HG03159 (cell line): ENCODE results near the gene SPIRE2.
A peak's percentile ranks its signal among the peaks of the same experiment; 100 is the strongest.
"Not testable (repeated sequence)": the region's sequence is repeated elsewhere in the genome, so short reads cannot be mapped to it uniquely, and the experiment has no call there.

ENCODE experiments used
- ATAC-seq: cut with Tn5 transposase; IDR thresholded peaks from one replicate; pipeline ENCODE4 v1.9.1; 2021; ENCODE audit warnings: mild to moderate bottlenecking, moderate library complexity; ENCODE audit not compliant: unreplicated experiment

SPIRE2 gene

GRCh38 chr16:89912143-89912542 lies 83.9 kb downstream of the SPIRE2 start:
- no peak for ATAC-seq

DNA sequence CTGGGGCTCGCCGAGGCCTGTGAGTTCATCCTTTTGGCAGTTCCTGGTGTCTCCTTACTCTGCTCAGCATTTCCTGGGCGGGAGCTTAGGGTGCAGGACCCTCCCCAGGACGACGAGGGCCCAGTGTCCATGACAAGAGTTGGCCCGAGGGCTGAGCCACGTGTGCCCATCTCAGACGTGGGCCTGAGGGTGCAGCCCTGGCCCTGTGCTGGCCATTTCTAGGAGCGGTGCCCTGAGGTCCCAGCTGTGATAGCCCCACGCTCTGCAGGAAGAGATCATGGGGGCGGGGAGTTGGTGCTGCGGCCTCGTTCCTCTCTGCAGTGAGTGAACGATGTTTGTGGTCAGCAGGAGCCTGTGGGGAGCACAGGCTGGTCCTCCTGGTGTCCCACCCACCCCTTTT lies 84.4 kb downstream of the SPIRE2 start:
- no peak for ATAC-seq

- ATAC-seq = no peak
Observed at GRCh38 chr16:89913408-89914387, 85.4 kb downstream of the SPIRE2 start.

- not testable (repeated sequence) for ATAC-seq
Observed at GRCh38 chr16:89914642-89915285, 86.5 kb downstream of the SPIRE2 start.

GRCh38 chr16:89915303-89916232 lies 87.3 kb downstream of the SPIRE2 start:
- no peak for ATAC-seq

- peak; percentile 60 for ATAC-seq
Observed at GRCh38 chr16:89917773-89918452, 89.6 kb downstream of the SPIRE2 start.

GRCh38 chr16:89918453-89919347 lies 90.4 kb downstream of the SPIRE2 start, which contains the start of gene MC1R:
Gene MC1R (plus strand): TSS chr16:89918862. CDS start chr16:89919259, 397 bp downstream.
- ATAC-seq = no peak

DNA sequence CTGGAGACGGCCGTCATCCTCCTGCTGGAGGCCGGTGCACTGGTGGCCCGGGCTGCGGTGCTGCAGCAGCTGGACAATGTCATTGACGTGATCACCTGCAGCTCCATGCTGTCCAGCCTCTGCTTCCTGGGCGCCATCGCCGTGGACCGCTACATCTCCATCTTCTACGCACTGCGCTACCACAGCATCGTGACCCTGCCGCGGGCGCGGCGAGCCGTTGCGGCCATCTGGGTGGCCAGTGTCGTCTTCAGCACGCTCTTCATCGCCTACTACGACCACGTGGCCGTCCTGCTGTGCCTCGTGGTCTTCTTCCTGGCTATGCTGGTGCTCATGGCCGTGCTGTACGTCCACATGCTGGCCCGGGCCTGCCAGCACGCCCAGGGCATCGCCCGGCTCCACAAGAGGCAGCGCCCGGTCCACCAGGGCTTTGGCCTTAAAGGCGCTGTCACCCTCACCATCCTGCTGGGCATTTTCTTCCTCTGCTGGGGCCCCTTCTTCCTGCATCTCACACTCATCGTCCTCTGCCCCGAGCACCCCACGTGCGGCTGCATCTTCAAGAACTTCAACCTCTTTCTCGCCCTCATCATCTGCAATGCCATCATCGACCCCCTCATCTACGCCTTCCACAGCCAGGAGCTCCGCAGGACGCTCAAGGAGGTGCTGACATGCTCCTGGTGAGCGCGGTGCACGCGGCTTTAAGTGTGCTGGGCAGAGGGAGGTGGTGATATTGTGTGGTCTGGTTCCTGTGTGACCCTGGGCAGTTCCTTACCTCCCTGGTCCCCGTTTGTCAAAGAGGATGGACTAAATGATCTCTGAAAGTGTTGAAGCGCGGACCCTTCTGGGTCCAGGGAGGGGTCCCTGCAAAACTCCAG lies 91.5 kb downstream of the SPIRE2 start:
- no peak for ATAC-seq

DNA sequence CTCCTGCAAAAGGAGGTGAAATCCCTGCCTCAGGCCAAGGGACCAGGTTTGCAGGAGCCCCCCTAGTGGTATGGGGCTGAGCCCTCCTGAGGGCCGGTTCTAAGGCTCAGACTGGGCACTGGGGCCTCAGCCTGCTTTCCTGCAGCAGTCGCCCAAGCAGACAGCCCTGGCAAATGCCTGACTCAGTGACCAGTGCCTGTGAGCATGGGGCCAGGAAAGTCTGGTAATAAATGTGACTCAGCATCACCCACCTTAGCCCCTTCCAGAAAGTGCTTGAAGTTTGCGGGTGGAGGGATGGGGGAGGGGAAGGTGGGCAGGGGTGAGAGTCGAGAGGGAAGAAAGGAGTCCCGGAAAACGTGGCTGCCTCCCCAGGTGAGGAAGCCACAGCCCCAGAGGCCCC lies 92.4 kb downstream of the SPIRE2 start:
- ATAC-seq = no peak
